Measurements from ENCODE around the gene UBE2E2.

GRCh38 chr3:23457697-23458096 is 254.6 kb downstream of the UBE2E2 start:
- no peak for TF ChIP-seq CTCF (IDR thresholded peaks at IDR 0.05; ENCODE audit: low read depth, low read length, poor library complexity, severe bottlenecking)
- TF ChIP-seq EZH2phosphoT487 (IDR thresholded peaks at IDR 0.05; ENCODE audit: borderline replicate concordance, low read length), result no peak
